ENCODE measurements around the gene SLC2A13.

The SLC2A13 gene

DNA sequence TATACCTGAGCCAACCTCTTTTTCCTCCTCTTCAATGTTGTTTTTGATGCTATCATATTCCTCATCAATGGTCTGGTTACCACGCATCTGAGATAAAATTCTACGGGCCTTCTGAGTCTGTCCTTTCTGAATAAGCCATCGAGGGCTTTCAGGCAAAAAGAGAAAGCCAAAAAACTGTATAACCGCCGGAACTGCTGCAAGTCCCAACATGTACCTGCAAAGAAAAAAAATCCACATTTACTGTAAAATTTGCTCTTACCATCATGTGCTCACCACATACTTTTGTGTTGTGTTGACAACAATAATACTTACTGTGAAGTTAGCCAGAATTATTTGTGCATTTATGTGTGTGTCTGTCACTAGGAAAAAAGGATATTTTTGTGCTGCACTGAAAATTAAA is 77.6 kb downstream of the SLC2A13 start:
- TF ChIP-seq, protein P1, sequence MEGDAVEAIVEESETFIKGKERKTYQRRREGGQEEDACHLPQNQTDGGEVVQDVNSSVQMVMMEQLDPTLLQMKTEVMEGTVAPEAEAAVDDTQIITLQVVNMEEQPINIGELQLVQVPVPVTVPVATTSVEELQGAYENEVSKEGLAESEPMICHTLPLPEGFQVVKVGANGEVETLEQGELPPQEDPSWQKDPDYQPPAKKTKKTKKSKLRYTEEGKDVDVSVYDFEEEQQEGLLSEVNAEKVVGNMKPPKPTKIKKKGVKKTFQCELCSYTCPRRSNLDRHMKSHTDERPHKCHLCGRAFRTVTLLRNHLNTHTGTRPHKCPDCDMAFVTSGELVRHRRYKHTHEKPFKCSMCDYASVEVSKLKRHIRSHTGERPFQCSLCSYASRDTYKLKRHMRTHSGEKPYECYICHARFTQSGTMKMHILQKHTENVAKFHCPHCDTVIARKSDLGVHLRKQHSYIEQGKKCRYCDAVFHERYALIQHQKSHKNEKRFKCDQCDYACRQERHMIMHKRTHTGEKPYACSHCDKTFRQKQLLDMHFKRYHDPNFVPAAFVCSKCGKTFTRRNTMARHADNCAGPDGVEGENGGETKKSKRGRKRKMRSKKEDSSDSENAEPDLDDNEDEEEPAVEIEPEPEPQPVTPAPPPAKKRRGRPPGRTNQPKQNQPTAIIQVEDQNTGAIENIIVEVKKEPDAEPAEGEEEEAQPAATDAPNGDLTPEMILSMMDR (IDR thresholded peaks at IDR 0.05; ENCODE audit: extremely low read depth, insufficient read depth, missing control alignments): no peak
- DNase-seq (ENCODE audit: low spot score): no peak
- in situ Hi-C loops (cut with MboI; ENCODE audit: low pct_unique_long_range_greater_than_20kb, low sequenced_read_pairs, unreplicated experiment): no loop called here

DNA sequence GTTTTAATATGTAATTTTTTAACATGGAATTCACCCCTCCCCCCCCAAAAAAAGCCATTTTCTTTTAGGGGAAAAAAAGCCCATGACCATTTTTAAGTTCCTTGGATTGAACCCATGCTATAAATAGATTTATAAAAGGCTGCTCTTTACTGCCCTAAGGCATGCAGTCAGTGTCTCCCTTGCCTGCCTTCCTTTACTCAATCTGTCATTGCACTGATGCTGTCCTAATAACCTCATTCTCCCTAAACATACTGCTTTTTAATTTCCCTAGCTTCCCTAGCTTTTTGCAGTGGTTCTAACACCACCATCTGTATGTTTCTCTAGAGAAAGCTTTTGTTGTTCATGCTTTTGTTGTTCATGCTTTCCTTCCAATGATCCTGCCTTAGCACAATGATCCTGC is 83.0 kb downstream of the SLC2A13 start:
- TF ChIP-seq, protein P1 (IDR thresholded peaks at IDR 0.05; ENCODE audit: extremely low read depth, insufficient read depth, missing control alignments): no peak
- no peak for DNase-seq (ENCODE audit: low spot score)
- in situ Hi-C loops (cut with MboI; ENCODE audit: low pct_unique_long_range_greater_than_20kb, low sequenced_read_pairs, unreplicated experiment): loop anchor here (25.0 kb wide), 2 partner anchors 89 to 289 kb away; partner anchors contain the start of gene SLC2A13

DNA sequence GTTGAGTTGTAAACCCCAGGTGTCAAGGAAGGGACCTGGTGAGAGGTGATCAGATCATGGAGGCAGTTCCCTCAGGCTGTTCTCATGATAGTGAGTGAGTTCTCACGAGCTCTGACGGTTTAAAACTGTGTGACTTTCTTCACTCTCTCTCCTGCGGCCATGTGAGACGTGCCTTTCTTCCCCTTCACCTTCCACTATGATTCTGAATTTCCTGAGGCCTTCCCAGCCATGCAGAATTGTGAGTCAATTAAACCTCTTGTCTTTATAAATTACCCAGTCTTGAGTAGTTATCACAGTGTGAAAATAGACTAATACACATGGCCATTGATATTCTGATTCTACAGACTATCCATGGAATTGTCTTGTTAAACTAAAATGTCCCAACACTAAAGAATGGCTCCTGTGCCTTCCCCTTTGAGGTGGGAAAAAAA is 85.6 kb downstream of the SLC2A13 start:
- DNase-seq (ENCODE audit: low spot score): no peak
- in situ Hi-C loops (cut with MboI; ENCODE audit: low pct_unique_long_range_greater_than_20kb, low sequenced_read_pairs, unreplicated experiment): loop anchor here (25.0 kb wide), 2 partner anchors 92 to 292 kb away; partner anchors contain the start of gene SLC2A13
- TF ChIP-seq, protein P1 (IDR thresholded peaks at IDR 0.05; ENCODE audit: extremely low read depth, insufficient read depth, missing control alignments): no peak

DNA sequence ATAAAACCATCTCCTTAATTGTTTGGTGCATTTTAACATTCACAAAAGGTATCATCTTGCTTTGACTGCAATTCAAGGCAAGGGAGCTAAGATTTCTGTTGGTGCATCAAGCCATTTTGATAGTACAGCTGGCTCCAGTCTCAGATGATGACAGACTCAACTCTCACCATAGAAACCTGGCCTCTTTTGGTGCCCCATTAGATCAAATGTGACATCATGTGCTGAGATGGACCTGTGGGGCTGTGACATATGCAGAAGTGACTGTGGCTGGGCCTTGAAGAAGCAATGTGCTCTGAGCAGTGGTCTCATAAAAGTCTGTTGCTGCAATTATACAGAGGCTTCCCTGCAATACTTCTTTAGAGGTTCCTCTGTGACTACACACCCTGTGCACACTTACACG is 88.4 kb downstream of the SLC2A13 start:
- in situ Hi-C loops (cut with MboI; ENCODE audit: low pct_unique_long_range_greater_than_20kb, low sequenced_read_pairs, unreplicated experiment): loop anchor here (25.0 kb wide), 2 partner anchors 95 to 295 kb away; partner anchors contain the start of gene SLC2A13
- TF ChIP-seq, protein P1 (IDR thresholded peaks at IDR 0.05; ENCODE audit: extremely low read depth, insufficient read depth, missing control alignments): no peak

DNA sequence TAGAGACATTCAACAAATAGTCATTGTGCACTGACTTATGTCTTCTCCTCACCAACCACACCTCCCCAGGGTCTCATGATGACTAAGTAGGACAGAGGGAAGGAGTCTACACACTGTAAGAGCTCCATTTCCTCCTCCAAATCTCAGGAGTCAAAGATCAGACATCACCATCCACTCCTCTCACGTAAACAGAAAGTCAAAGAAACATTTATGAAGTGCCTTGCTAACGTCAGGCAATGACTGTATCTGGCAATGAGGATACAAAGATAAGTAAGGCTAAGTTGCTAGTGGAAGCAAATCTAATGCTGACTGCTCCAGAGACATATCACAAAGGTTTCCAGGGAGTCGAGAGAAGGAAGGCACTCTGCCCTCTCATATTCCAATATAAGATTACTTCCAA is 88.9 kb downstream of the SLC2A13 start:
- in situ Hi-C loops (cut with MboI; ENCODE audit: low pct_unique_long_range_greater_than_20kb, low sequenced_read_pairs, unreplicated experiment): loop anchor here (25.0 kb wide), 2 partner anchors 95 to 295 kb away; partner anchors contain the start of gene SLC2A13
- TF ChIP-seq, protein P1 (IDR thresholded peaks at IDR 0.05; ENCODE audit: extremely low read depth, insufficient read depth, missing control alignments): no peak
- DNase-seq (ENCODE audit: low spot score): no peak

More for the DNA sequence above, 88.4 kb downstream of the SLC2A13 start:
- DNase-seq (ENCODE audit: low spot score): no peak

DNA sequence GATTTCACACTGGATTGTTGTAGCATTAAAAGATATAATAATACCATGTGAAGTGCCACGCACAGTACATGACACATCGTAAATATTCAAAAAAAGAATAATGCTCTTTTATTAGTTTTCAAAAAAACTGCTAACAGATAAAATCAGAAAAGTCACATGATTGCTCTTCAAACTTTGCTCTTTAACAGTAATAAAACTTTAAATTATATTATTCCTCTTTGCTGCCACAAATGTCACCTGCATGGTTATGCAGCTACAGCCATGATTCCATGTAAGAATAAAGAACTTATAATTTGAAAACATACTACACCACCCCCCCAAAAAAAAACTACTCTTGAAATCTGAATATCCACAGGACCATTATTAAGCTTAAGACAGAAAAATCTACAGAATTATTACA is 90.0 kb downstream of the SLC2A13 start:
- in situ Hi-C loops (cut with MboI; ENCODE audit: low pct_unique_long_range_greater_than_20kb, low sequenced_read_pairs, unreplicated experiment): loop anchor here (25.0 kb wide), 2 partner anchors 96 to 296 kb away; partner anchors contain the start of gene SLC2A13
- DNase-seq (ENCODE audit: low spot score): no peak
- TF ChIP-seq, protein P1 (IDR thresholded peaks at IDR 0.05; ENCODE audit: extremely low read depth, insufficient read depth, missing control alignments): no peak
